Non-pigmented ciliary epithelial cell (primary cell): ENCODE results near the gene CNPY1.
A peak's percentile ranks its signal among the peaks of the same experiment; 100 is the strongest.

Experiments used
- DNase-seq: peaks from one replicate; pipeline ENCODE4 v3.0.0-alpha.2; 2010; ENCODE audit warnings: low read depth

Gene CNPY1

GRCh38 chr7:155466814-155467733 is 79.3 kb downstream of the CNPY1 start:
- no peak for DNase-seq

- DNase-seq = no peak
These were observed 80.1 kb downstream of the CNPY1 start for GRCh38 chr7:155466142-155466813.

GRCh38 chr7:155465761-155466141 is 80.6 kb downstream of the CNPY1 start:
- DNase-seq = no peak

GRCh38 chr7:155464948-155465739 is 81.2 kb downstream of the CNPY1 start:
- DNase-seq = no peak

- no peak for DNase-seq
These were observed 82.2 kb downstream of the CNPY1 start for GRCh38 chr7:155464183-155464582.

GRCh38 chr7:155463114-155463811 is 83.1 kb downstream of the CNPY1 start:
- DNase-seq = no peak

GRCh38 chr7:155462163-155462735 is 84.1 kb downstream of the CNPY1 start:
- DNase-seq = no peak

GRCh38 chr7:155461631-155462030 is 84.7 kb downstream of the CNPY1 start:
- DNase-seq = no peak

GRCh38 chr7:155460926-155461613 is 85.3 kb downstream of the CNPY1 start:
- no peak for DNase-seq

GRCh38 chr7:155459700-155460461 is 86.5 kb downstream of the CNPY1 start:
- no peak for DNase-seq

- no peak for DNase-seq
These were observed 87.3 kb downstream of the CNPY1 start for GRCh38 chr7:155458878-155459699.

- no peak for DNase-seq
These were observed 88.1 kb downstream of the CNPY1 start, which contains the start of gene EN2 for GRCh38 chr7:155458111-155458877. EN2 (plus strand) TSS chr7:155458129; CDS start chr7:155458378, 249 bp downstream.

GRCh38 chr7:155457544-155458110 is 88.7 kb downstream of the CNPY1 start:
- no peak for DNase-seq

GRCh38 chr7:155456738-155457543 is 89.4 kb downstream of the CNPY1 start:
- peak; percentile 2 for DNase-seq

- no peak for DNase-seq
These were observed 90.3 kb downstream of the CNPY1 start for GRCh38 chr7:155455776-155456737.

- no peak for DNase-seq
These were observed 91.1 kb downstream of the CNPY1 start for GRCh38 chr7:155455132-155455693.
